Right lung (tissue), 5 donors: ENCODE measurements around the gene MAP4K4. TPM values are rescaled to one million over a fixed set of nuclear protein-coding genes. Genes with fewer than 3 reads are reported as not detected.
"Not testable (repeated sequence)": the region's sequence is repeated elsewhere in the genome, so short reads cannot be mapped to it uniquely, and the experiment has no call there.

Source experiments
- DNase-seq, 2 donors: peaks; one replicate each; pipeline ENCODE4 v3.0.0-alpha.2; 2013
- polyA plus RNA-seq, 5 donors: library from polyadenylated mRNA; unstranded; fragments of 120-200 nt; gene quantifications; one replicate each; pipeline versions ENCODE4 v1.2.1 to v1.2.3, GENCODE V29; 2013; ENCODE audit warnings: inconsistent platforms in 1 of 5, low replicate concordance in 1 of 5; ENCODE audit not compliant: insufficient read length in 5 of 5, insufficient read depth in 1 of 5

Gene MAP4K4
- polyA plus RNA-seq, 5 donors = 96.9 to 142 (median 130) TPM

- DNase-seq = no peak
Observed at GRCh38 chr2:101901241-101901640, 203.7 kb downstream of the MAP4K4 start.

GRCh38 chr2:101902169-101902568 is 204.7 kb downstream of the MAP4K4 start:
- DNase-seq = no peak

GRCh38 chr2:101904916-101905315 is 207.4 kb downstream of the MAP4K4 start:
- no peak for DNase-seq

- no peak for DNase-seq
Observed at GRCh38 chr2:101905746-101906336, 208.3 kb downstream of the MAP4K4 start.

DNA sequence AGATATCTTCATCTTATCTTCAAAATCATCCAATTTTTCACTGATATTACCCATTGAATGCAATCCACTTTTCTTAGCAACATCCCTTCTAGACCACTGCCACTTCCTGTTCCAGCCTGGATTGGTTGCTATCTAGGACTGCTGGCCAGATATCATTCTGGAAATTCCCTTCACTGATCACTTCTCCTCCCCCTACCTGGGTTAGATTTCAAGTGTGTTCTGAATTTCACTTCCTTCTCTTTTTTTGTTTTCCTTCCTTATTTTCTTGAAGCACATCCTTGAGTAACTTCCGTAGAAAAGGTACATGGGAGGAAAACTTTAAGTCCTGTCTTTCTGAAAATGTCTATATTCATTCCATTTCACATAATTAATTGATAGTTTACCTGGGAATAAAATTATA is 212.3 kb downstream of the MAP4K4 start:
- no peak for DNase-seq

DNA sequence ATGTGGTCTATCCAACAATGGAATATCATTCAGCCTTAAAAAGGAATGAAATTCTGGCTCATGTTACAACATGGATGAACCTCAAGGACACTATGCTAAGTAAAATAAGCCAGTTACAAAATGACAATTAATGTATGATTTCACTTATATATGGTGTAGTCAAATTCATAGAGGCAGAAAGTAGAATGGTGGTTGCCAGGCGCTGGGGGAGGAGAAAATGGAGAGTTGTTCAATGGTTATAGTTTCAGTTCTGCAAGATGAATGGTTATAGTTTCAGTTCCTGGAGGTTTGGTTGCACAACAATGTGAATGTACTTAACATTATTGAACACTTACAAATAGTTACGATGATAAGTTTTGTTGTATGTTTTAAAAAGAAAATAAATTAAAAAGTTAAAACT is 215.0 kb downstream of the MAP4K4 start:
- DNase-seq = no peak

GRCh38 chr2:101921319-101921952 is 223.9 kb downstream of the MAP4K4 start:
- DNase-seq = no peak

DNA sequence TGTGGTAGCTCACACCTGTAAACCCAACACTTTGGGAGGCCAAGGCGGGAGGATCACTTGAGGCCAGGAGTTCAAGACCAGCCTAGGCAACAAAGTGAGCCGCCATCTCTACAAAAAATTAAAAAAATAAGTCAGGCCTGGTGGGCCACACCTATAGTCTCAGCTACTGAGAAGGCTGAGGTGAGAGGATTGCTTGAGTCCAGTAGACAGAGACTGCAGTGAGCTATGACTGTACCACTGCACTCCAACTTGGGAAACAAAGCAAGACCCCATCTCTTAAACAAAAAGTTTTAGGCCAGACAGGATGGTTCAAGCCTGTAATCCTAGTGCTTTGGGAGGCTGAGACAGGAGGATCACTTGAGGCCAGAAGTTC is 224.4 kb downstream of the MAP4K4 start:
- no peak for DNase-seq

DNA sequence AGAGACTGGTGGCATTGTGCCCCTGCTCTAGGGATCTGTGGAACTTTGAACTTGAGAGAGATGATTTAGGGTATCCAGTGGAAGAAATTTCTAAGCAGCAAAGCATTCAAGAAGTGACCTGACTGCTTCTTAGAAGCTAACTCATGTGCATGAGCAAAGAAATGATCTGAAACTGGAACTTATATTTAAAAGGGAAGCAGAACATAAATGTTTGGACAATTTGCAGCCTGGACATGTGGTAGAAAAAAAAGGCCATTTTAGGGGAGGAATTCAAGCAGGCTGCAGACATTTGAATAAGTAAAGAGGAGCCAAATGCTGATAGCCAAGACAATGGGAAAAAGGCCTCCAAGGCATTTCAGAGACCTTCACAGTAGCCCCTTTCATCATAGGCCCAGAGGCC is 226.8 kb downstream of the MAP4K4 start:
- DNase-seq = not testable (repeated sequence)

GRCh38 chr2:101930019-101930418 is 232.5 kb downstream of the MAP4K4 start:
- no peak for DNase-seq

DNA sequence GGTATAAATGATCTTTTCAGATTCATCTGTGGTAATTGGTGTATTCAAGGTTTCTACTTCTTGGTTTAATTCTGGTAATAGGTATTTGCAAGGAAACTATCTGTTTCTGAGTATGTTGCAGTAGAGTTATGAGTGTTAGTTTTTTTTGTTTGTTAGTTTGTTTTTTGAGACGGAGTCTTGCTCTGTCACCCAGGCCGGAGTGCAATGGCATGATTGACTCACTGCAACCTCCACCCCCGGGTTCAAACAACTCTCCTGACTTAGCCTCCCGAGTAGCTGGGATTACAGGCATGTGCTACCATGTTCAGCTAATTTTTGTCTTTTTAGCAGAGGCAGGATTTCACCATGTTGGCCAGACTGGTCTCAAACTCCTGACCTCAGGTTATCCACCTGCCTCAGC is 233.3 kb downstream of the MAP4K4 start:
- no peak for DNase-seq

GRCh38 chr2:101931402-101931801 is 233.9 kb downstream of the MAP4K4 start:
- no peak for DNase-seq

DNA sequence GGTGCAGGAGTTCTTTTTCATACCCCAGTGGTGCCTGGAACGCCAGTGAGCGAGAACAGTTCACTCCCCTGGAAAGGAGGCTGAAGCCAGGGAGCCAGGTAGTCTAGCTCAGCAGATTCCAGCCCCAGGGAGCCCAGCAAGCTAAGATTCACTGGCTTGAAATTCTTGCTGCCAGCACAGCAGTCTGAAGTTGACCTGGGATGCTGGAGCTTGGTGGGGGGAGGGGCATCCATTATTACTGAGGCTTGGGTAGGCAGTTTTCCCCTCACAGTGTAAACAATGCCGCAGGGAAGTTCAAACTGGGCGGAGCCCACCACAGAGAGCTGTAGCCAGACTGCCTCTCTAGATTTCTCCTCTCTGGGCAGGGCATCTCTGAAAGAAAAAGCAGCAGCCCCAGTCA is 238.3 kb downstream of the MAP4K4 start:
- not testable (repeated sequence) for DNase-seq

DNA sequence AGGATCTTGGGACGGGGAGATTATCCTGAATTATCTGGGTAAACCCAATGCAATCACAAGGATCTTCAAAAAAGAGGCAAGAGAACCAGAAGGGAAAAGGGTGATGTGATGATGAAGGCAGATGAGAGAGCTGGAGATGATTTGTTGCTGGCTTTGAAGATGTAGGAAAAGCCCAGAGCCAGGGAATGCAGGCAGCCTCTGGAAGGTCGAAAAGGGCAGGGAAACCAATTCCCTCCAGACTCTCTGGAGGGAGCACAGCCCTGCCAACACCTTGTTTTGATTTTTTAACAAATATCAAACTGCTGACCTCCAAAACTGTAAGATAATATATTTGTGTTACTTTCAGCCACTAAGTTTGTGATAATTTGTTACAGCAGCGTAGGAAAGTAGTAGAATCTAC is 245.3 kb downstream of the MAP4K4 start:
- no peak for DNase-seq

Other genes starting within 250 kb of the MAP4K4 start
- 1 to 10 TPM in 2 of 5 donors, under 1 TPM in 3; 0.91 to 1.1 (median 0.94) TPM for gene RFX8, start 222.6 kb upstream of the MAP4K4 start, polyA plus RNA-seq